PC-9 (cell line): ENCODE measurements around the gene LAMP1.

Experiments used
- EZH2 ChIP-seq: fragments of 200-600 bp; sonication (generic); IDR thresholded peaks from 2 replicates; pipeline ENCODE4 v1.8.0; 2017; ENCODE audit warnings: antibody characterized with exemption, low read depth
- TF ChIP-seq, protein P1 (sequence below): fragments of 200-600 bp; sonication (generic); conservative IDR thresholded peaks from 2 replicates; pipeline ENCODE4 v1.6.1; 2017; ENCODE audit warnings: mixed run types, antibody characterized with exemption, mild to moderate bottlenecking, moderate library complexity

DNA sequence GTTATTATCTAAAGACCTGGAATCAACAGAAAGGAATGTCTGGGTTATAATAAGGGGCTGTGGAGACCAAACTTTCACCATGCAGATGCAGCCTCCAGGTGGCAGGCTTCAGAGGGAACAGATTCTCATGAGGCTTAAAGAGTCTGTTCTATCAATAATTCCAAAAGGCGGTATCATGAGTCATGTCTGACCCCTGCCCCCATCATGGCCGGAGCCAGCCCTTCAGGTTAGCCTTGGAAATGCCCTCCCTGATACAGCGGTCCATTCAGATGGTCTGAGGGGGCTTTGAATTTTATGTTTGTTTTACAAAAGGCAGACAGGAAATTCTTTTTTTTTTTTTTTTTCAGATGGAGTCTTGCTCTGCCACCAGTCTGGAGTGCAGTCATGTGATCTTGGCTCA lies 21.7 kb upstream of the LAMP1 start:
- TF ChIP-seq EZH2: no peak
- TF ChIP-seq, protein P1, sequence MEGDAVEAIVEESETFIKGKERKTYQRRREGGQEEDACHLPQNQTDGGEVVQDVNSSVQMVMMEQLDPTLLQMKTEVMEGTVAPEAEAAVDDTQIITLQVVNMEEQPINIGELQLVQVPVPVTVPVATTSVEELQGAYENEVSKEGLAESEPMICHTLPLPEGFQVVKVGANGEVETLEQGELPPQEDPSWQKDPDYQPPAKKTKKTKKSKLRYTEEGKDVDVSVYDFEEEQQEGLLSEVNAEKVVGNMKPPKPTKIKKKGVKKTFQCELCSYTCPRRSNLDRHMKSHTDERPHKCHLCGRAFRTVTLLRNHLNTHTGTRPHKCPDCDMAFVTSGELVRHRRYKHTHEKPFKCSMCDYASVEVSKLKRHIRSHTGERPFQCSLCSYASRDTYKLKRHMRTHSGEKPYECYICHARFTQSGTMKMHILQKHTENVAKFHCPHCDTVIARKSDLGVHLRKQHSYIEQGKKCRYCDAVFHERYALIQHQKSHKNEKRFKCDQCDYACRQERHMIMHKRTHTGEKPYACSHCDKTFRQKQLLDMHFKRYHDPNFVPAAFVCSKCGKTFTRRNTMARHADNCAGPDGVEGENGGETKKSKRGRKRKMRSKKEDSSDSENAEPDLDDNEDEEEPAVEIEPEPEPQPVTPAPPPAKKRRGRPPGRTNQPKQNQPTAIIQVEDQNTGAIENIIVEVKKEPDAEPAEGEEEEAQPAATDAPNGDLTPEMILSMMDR: peak; percentile 80
